Neural cell (in vitro differentiated cells): ENCODE results near the gene RBMS3. TPM values are rescaled to one million over a fixed set of nuclear protein-coding genes. Genes with fewer than 3 reads are reported as not detected.
"Not testable (repeated sequence)": the region's sequence is repeated elsewhere in the genome, so short reads cannot be mapped to it uniquely, and the experiment has no call there.

Source experiments
- H2AFZ ChIP-seq: fragments of 200-600, 300-800 bp; sonication (generic), shearing (Covaris generic); 2 replicates; pipeline ENCODE4 v1.6.0; 2014; ENCODE audit warnings: low read depth, mild to moderate bottlenecking, antibody characterized with exemption, low read length, moderate library complexity
- H3F3A ChIP-seq: fragments of 200-600 bp; shearing (Covaris generic); 2 replicates; pipeline ENCODE4 v1.6.1; 2016; ENCODE audit warnings: mild to moderate bottlenecking, moderate library complexity, mixed read lengths, antibody characterized with exemption, low read length; ENCODE audit not compliant: insufficient read depth, poor library complexity, severe bottlenecking
- H3K27ac ChIP-seq: fragments of 200-600, 300-800 bp; sonication (generic), shearing (Covaris generic); 2 replicates; pipeline ENCODE4 v1.5.1; 2014; ENCODE audit warnings: mild to moderate bottlenecking, low read length, moderate library complexity
- H3K27me3 ChIP-seq: fragments of 300-800, 200-600 bp; sonication (generic), shearing (Covaris generic); 2 replicates; pipeline ENCODE4 v1.6.0; 2014; ENCODE audit warnings: mild to moderate bottlenecking, low read depth, low read length, moderate library complexity; ENCODE audit not compliant: insufficient read depth
- H3K36me3 ChIP-seq: fragments of 300-800, 200-600 bp; sonication (generic), shearing (Covaris generic); 2 replicates; pipeline ENCODE4 v1.5.1; 2014; ENCODE audit warnings: mild to moderate bottlenecking, antibody characterized with exemption, low read length, moderate library complexity; ENCODE audit not compliant: insufficient read depth
- H3K4me2 ChIP-seq: fragments of 300-800, 200-600 bp; sonication (generic), shearing (Covaris generic); 2 replicates; pipeline ENCODE4 v1.6.0; 2014; ENCODE audit warnings: mild to moderate bottlenecking, low read length
- H3K4me3 ChIP-seq: fragments of 300-800, 200-600 bp; sonication (generic), shearing (Covaris generic); 2 replicates; pipeline ENCODE4 v1.5.1; 2014; ENCODE audit warnings: mild to moderate bottlenecking, low read length, moderate library complexity
- H3K79me2 ChIP-seq: fragments of 200-600 bp; shearing (Covaris generic); replicated peaks from 2 replicates; pipeline ENCODE4 v1.6.0; 2014; ENCODE audit warnings: mild to moderate bottlenecking, low read length, moderate library complexity; ENCODE audit not compliant: insufficient read depth
- H3K9ac ChIP-seq: fragments of 300-800, 200-600 bp; sonication (generic), shearing (Covaris generic); 2 replicates; pipeline ENCODE4 v1.6.1; 2016; ENCODE audit warnings: mild to moderate bottlenecking, low read length, mixed read lengths
- H3K9me2 ChIP-seq: fragments of 200-600 bp; shearing (Covaris generic); 2 replicates; pipeline ENCODE4 v1.6.1; 2016; ENCODE audit warnings: mild to moderate bottlenecking, low read length, mixed read lengths; ENCODE audit not compliant: insufficient read depth
- H3K9me3 ChIP-seq: fragments of 200-600, 300-800 bp; sonication (generic), shearing (Covaris generic); 2 replicates; pipeline ENCODE4 v1.6.1; 2016; ENCODE audit warnings: mild to moderate bottlenecking, mixed run types, low read length, moderate library complexity, mixed read lengths
- H4K20me1 ChIP-seq: fragments of 200-600 bp; shearing (Covaris generic); 2 replicates; pipeline ENCODE4 v1.6.1; 2016; ENCODE audit warnings: mild to moderate bottlenecking, mixed run types; ENCODE audit not compliant: insufficient read depth
- CTCF ChIP-seq: fragments of 450-650 bp; IDR thresholded peaks from 2 replicates; pipeline ENCODE4 v1.5.1; 2014; ENCODE audit warnings: antibody characterized with exemption, mild to moderate bottlenecking, moderate library complexity; ENCODE audit not compliant: poor library complexity, severe bottlenecking
- EZH2 ChIP-seq: fragments of 200-600, 300-800 bp; shearing (Covaris generic), sonication (generic); IDR thresholded peaks from 2 replicates; pipeline ENCODE4 v1.6.1; 2014; ENCODE audit warnings: antibody characterized with exemption, low read length, borderline replicate concordance, mild to moderate bottlenecking; ENCODE audit not compliant: insufficient read depth, poor library complexity, severe bottlenecking
- MXI1 ChIP-seq: fragments of 450-650 bp; conservative IDR thresholded peaks from 2 replicates; pipeline ENCODE4 v1.6.1; 2014; ENCODE audit warnings: antibody characterized with exemption, mild to moderate bottlenecking; ENCODE audit not compliant: poor library complexity, severe bottlenecking
- RAD21 ChIP-seq: fragments of 450-650 bp; conservative IDR thresholded peaks from 2 replicates; pipeline ENCODE4 v1.6.1; 2014; ENCODE audit warnings: antibody characterized with exemption, mild to moderate bottlenecking, moderate library complexity
- SMC3 ChIP-seq: fragments of 450-650 bp; conservative IDR thresholded peaks from 2 replicates; pipeline ENCODE4 v1.6.1; 2014; ENCODE audit warnings: antibody characterized with exemption, mild to moderate bottlenecking, moderate library complexity; ENCODE audit not compliant: poor library complexity
- polyA plus RNA-seq: library from polyadenylated mRNA; depleted of rRNA; stranded (reverse); fragments of >200 nt; gene quantifications from 2 replicates; pipeline ENCODE4 v1.2.3, GENCODE V29; 2014

RBMS3 gene
- polyA plus RNA-seq, 1 donor from 2014 or later: 0.53 TPM

GRCh38 chr3:29389362-29389761 is 108.5 kb downstream of the RBMS3 start:
- Histone ChIP-seq H3K9me3 (no peaks in the 10 kb centered on the region), H3F3A (no peaks in the 10 kb centered on the region), H3K9ac (no peak overlapping the region), H3K4me2 (no peak overlapping the region), H3K27me3 (no peaks in the 10 kb centered on the region), H3K27ac (no peak overlapping the region), H3K79me2 (no peaks in the 10 kb centered on the region), H3K36me3 (no peaks in the 10 kb centered on the region), H3K4me3 (no peak overlapping the region), H2AFZ (no peak overlapping the region), H3K9me2 (no peaks in the 10 kb centered on the region), H4K20me1 (no peaks in the 10 kb centered on the region)
- TF ChIP-seq CTCF (no peak), MXI1 (no peak), EZH2 (no peak)

GRCh38 chr3:29392625-29393388 is 111.9 kb downstream of the RBMS3 start:
- TF ChIP-seq SMC3 (no peak), RAD21 (no peak), CTCF (no peak), EZH2 (no peak)

GRCh38 chr3:29393946-29394345 is 113.1 kb downstream of the RBMS3 start:
- not testable (repeated sequence) for H3K79me2 ChIP-seq, H3F3A ChIP-seq, H3K9me2 ChIP-seq, H3K4me2 ChIP-seq, H3K27me3 ChIP-seq, H3K9ac ChIP-seq, H3K27ac ChIP-seq, H2AFZ ChIP-seq, H3K4me3 ChIP-seq, H3K36me3 ChIP-seq, H4K20me1 ChIP-seq, H3K9me3 ChIP-seq

More at GRCh38 chr3:29392625-29393388, 111.9 kb downstream of the RBMS3 start:
- H3K4me3 ChIP-seq: no peak overlapping the region
- H3K4me2 ChIP-seq: no peak overlapping the region
- H3K27ac ChIP-seq: no peak overlapping the region
- no peak overlapping the region for H3K9ac ChIP-seq
- no peaks in the 10 kb centered on the region for H3K36me3 ChIP-seq
- H3K9me3 ChIP-seq: no peaks in the 10 kb centered on the region
- H3K9me2 ChIP-seq: no peaks in the 10 kb centered on the region
- H3K79me2 ChIP-seq: no peaks in the 10 kb centered on the region
- no peaks in the 10 kb centered on the region for H4K20me1 ChIP-seq
- no peaks in the 10 kb centered on the region for H3K27me3 ChIP-seq
- no peak overlapping the region for H2AFZ ChIP-seq
- no peaks in the 10 kb centered on the region for H3F3A ChIP-seq
